Adrenal gland (tissue), 12 donors: ENCODE measurements around the gene DAAM2. TPM values are rescaled to one million over a fixed set of nuclear protein-coding genes. Genes with fewer than 3 reads are reported as not detected.
A peak's percentile ranks its signal among the peaks of the same experiment; 100 is the strongest.

ENCODE experiments used
- DNase-seq, 7 donors: peaks; one replicate each; pipeline ENCODE4 v3.0.0-alpha.2; 2019 to 2020
- H3K27ac ChIP-seq, 5 donors: fragments of 200-600 bp; sonication (generic) in 4 of 5; 1 replicate in 3 of 5; 2 replicates in 2 of 5; pipeline versions ENCODE4 v1.5.1 to v1.8.0; 2016 to 2020; ENCODE audit warnings: mild to moderate bottlenecking in 1 of 5
- H3K27me3 ChIP-seq: fragments of 200-600 bp; 2 replicates; pipeline ENCODE4 v1.8.0; 2021
- H3K36me3 ChIP-seq, 2 donors: fragments of 200-600 bp; replicated peaks in 1 of 2; 1 replicate in 1 of 2; 2 replicates in 1 of 2; pipeline versions ENCODE4 v1.5.1 to v1.8.0; 2018 to 2022
- H3K4me1 ChIP-seq, 2 donors: fragments of 200-600 bp; replicated peaks in 1 of 2; 1 replicate in 1 of 2; 2 replicates in 1 of 2; pipeline versions ENCODE4 v1.5.1 to v1.8.0; 2018 to 2021
- H3K4me3 ChIP-seq, 4 donors: fragments of 200-600 bp; sonication (generic) in 3 of 4; one replicate each; pipeline ENCODE4 v1.5.1; 2016 to 2018
- H3K9me3 ChIP-seq, 3 donors: fragments of 200-600 bp; sonication (generic) in 1 of 3; replicated peaks in 1 of 3; 1 replicate in 2 of 3; 2 replicates in 1 of 3; pipeline versions ENCODE4 v1.5.1 to v1.8.0; 2016 to 2021
- CTCF ChIP-seq, 6 experiments: fragments of 450-650 bp in 4 of 6; fragments of 200-600 bp in 2 of 6; sonication (generic) in 1 of 6; IDR thresholded peaks; 1 replicate in 5 of 6; 2 replicates in 1 of 6; pipeline versions ENCODE4 v1.5.1 to v1.8.0; 2016 to 2021; ENCODE audit warnings: antibody characterized with exemption in 6 of 6, mild to moderate bottlenecking in 2 of 6, moderate library complexity in 1 of 6
- POLR2A ChIP-seq, 2 donors: fragments of 450-650 bp; IDR thresholded peaks; one replicate each; pipeline ENCODE4 v1.6.1; 2017; ENCODE audit warnings: antibody characterized with exemption in 2 of 2, mild to moderate bottlenecking in 2 of 2, moderate library complexity in 1 of 2
- WGBS, 4 donors: extraction: QIAGEN DNeasy Blood & Tissue Kit in 2 of 4; methylation state at CpG; one replicate each; pipeline versions ENCODE4 v1.1.5 to v1.1.7; 2013 to 2017; 5-methylcytosine and 5-hydroxymethylcytosine counted together
- intact Hi-C, 2 donors: fragments of 100-400 bp; cut with DNase I; formaldehyde crosslinking; loops; one replicate each; pipeline versions ENCODE4 v1.14.1 to v1.15.0; 2022 to 2023
- polyA plus RNA-seq, 3 donors: library from polyadenylated mRNA; stranded (reverse); fragments of 200-250 nt in 2 of 3; fragments of 350-450 nt in 1 of 3; fragmentation: Illumina TruSeq in 1 of 3; extraction: RNeasy Lipid Tissue Mini Kit (QIAGEN cat#74804) in 1 of 3; gene quantifications; one replicate each; pipeline ENCODE4 v1.2.3, GENCODE V29; 2013 to 2014
- total RNA-seq, 9 donors: library from RNA; depleted of rRNA in 4 of 9; stranded (reverse); fragments of >200 nt in 4 of 9; fragments of 120-200 nt in 1 of 9; fragmentation: NEBNext Ultra II Directional in 1 of 9; extraction: Animal tissue kit (Norgen Biotek cat#: 25700) in 1 of 9; gene quantifications; one replicate each; pipeline versions ENCODE4 v1.1.0 to v1.2.4, GENCODE V29; 2013 to 2023
- donor health status: healthy with polysubstance abuse.
- donor health status: Bipolar disorder and iron deficiency.
- donor health status: DM: yes; HTN: yes; CAD: no.
- donor health status: DM: no; HTN: no; CAD: no.
- donor health status: DM: no; HTN: no; CAD: no.
- donor health status: DM: yes; HTN: yes; CAD: no.

The DAAM2 gene
- total and polyA plus RNA-seq, 12 donors: 28.1 to 72.1 (median 53.2) TPM

GRCh38 chr6:39800034-39801032, 8.2 kb downstream of the DAAM2 start:
- intact Hi-C loops: no loop called here
- peak overlapping the region in 1 of 5 donors; percentile 29 for H3K27ac ChIP-seq
- H3K4me3 ChIP-seq: no peak overlapping the region
- H3K9me3 ChIP-seq: no peaks in the 10 kb centered on the region
- 89 to 93% (median 90%) methylated on average over 10 of the region's 10 CpGs for WGBS, 4 donors
- no peaks in the 10 kb centered on the region for H3K36me3 ChIP-seq
- TF ChIP-seq CTCF (IDR thresholded peaks at IDR 0.05): no peak
- TF ChIP-seq POLR2A (IDR thresholded peaks at IDR 0.05): no peak
- no peak for DNase-seq
- H3K27me3 ChIP-seq: no peaks in the 10 kb centered on the region
- H3K4me1 ChIP-seq: peaks cover 7 to 47% of the 10 kb centered on the region in 2 donors

DNA sequence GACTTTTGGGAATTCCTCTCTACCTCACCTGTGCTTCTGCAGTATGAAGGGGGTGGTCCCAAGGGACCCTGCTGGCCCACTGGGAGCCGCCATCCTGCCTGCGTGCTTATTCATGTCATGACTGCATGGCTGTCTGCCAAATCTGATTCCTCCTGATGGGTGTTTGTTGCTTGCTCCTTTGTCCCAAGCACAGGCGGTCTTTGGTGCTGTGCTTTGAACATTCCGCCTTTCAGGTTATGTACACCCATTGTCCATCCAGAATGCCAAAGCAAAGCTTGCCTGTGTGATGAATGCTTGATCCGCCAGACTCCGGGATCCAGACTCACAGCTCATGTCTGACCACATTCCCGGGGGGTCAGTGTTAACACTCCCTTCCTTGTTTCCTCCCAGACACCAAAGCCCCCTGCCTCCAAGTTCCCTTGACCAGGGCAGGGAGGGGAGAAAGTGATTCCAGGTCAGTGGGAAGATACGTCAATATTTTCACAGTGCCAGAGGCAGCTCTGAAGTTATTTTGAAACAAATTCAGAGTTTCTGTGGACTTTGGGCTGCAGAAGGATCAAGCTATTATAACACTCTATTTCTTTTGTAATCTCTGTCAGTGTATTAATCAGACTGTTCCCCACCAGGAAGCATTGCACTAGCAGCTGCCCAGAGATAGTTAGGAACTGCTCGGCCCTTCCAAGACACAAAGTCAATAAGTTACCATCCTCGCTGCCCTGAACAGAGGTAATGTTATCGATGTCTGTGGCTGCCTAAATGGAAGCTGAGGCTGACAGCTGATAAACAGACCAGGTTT, 9.5 kb downstream of the DAAM2 start:
- peak in 1 of 7 donors; percentile 15 for DNase-seq
- no peaks in the 10 kb centered on the region for H3K36me3 ChIP-seq
- H3K27ac ChIP-seq: peak overlapping the region in 2 of 5 donors; percentile 7 to 57
- H3K4me1 ChIP-seq: peaks cover 7 to 36% of the 10 kb centered on the region in 2 donors
- no peak overlapping the region for H3K4me3 ChIP-seq
- intact Hi-C loops: no loop called here
- 52 to 59% (median 55%) methylated on average over 9 to 11 of the region's 11 CpGs for WGBS, 4 donors
- no peak for TF ChIP-seq POLR2A (IDR thresholded peaks at IDR 0.05)
- no peak for TF ChIP-seq CTCF (IDR thresholded peaks at IDR 0.05)
- no peaks in the 10 kb centered on the region for H3K9me3 ChIP-seq
- H3K27me3 ChIP-seq: no peaks in the 10 kb centered on the region

DNA sequence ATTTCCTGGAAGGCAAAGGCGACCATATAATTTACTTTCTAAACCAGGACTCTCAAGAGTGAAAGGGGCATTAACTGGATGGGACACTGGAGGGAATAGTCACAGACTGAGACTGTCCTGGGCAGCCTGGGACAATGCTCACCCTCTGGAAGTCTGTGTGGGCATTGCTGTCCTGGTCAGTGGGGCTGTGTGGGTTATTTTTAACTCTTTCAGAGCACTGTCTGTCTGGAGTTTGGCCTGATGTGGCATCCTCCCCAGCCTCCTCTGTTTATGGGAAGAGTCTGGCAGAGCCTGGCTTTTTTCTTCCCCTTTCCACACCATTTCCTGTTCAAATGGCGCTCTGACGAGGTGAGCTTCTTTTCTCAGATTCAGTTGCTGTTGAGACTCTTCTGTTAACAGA, 11.7 kb downstream of the DAAM2 start:
- Histone ChIP-seq H3K36me3 (no peaks in the 10 kb centered on the region), H3K4me1 (peaks cover 4 to 41% of the 10 kb centered on the region in 2 donors), H3K9me3 (no peaks in the 10 kb centered on the region), H3K27ac (peak overlapping the region in 1 of 5 donors; percentile 59), H3K27me3 (no peaks in the 10 kb centered on the region), H3K4me3 (no peak overlapping the region)
- WGBS, 4 donors: 38 to 47% (median 45%) methylated on average over 3 of the region's 3 CpGs
- intact Hi-C loops: no loop called here
- DNase-seq: no peak
- no peak for TF ChIP-seq POLR2A (IDR thresholded peaks at IDR 0.05)
- no peak for TF ChIP-seq CTCF (IDR thresholded peaks at IDR 0.05)

GRCh38 chr6:39804466-39805065, 12.4 kb downstream of the DAAM2 start:
- Histone ChIP-seq H3K27me3 (no peaks in the 10 kb centered on the region), H3K9me3 (no peaks in the 10 kb centered on the region), H3K36me3 (no peaks in the 10 kb centered on the region), H3K27ac (peak overlapping the region in 1 of 5 donors; percentile 45), H3K4me3 (no peak overlapping the region), H3K4me1 (peaks cover 4 to 44% of the 10 kb centered on the region in 2 donors)
- intact Hi-C loops: no loop called here
- DNase-seq: no peak
- whole genome bisulfite sequencing, 4 donors: 85 to 93% (median 88%) methylated on average over 5 of the region's 5 CpGs
- TF ChIP-seq CTCF (IDR thresholded peaks at IDR 0.05): no peak
- TF ChIP-seq POLR2A (IDR thresholded peaks at IDR 0.05): no peak
